GM19395 (cell line): ENCODE data around the gene OR5I1.
"Not testable (repeated sequence)": the region's sequence is repeated elsewhere in the genome, so short reads cannot be mapped to it uniquely, and the experiment has no call there.

Experiments
- ATAC-seq: cut with Tn5 transposase; IDR thresholded peaks from one replicate; pipeline ENCODE4 v1.9.1; 2021; ENCODE audit warnings: mild to moderate bottlenecking, moderate library complexity; ENCODE audit not compliant: unreplicated experiment

OR5I1 gene

GRCh38 chr11:55936300-55936699, at the start of gene OR5I1:
Gene OR5I1 (minus strand): TSS chr11:55936400. CDS start chr11:55936400, 0 bp downstream.
- no peak for ATAC-seq

- no peak for ATAC-seq
Measured at GRCh38 chr11:55970935-55971334, 34.7 kb upstream of the OR5I1 start.

- no peak for ATAC-seq
Measured at GRCh38 chr11:55969845-55970244, 33.6 kb upstream of the OR5I1 start, which contains the start of gene OR10AG1. Gene OR10AG1 (minus strand): TSS chr11:55969945. CDS start chr11:55969907, 38 bp downstream.

- ATAC-seq, result no peak
Measured at GRCh38 chr11:55967914-55968313, 31.7 kb upstream of the OR5I1 start.

- no peak for ATAC-seq
Measured at GRCh38 chr11:55966391-55966790, 30.2 kb upstream of the OR5I1 start.

GRCh38 chr11:55956521-55956920, 20.3 kb upstream of the OR5I1 start:
- no peak for ATAC-seq

- no peak for ATAC-seq
Measured at GRCh38 chr11:55949330-55949729, 13.1 kb upstream of the OR5I1 start.

GRCh38 chr11:55942785-55943392, 6.7 kb upstream of the OR5I1 start:
- ATAC-seq, result no peak

GRCh38 chr11:55920537-55920936, 15.7 kb downstream of the OR5I1 start:
- no peak for ATAC-seq

GRCh38 chr11:55914482-55914881, 21.7 kb downstream of the OR5I1 start, which contains the start of gene OR5W2:
Gene OR5W2 (minus strand): TSS chr11:55914582. CDS start chr11:55914582, 0 bp downstream.
- ATAC-seq, result no peak

- no peak for ATAC-seq
Measured at GRCh38 chr11:55902308-55902707, 33.9 kb downstream of the OR5I1 start.

- no peak for ATAC-seq
Measured at GRCh38 chr11:55895216-55895615, 41.0 kb downstream of the OR5I1 start.

GRCh38 chr11:55885481-55885880, 50.7 kb downstream of the OR5I1 start:
- not testable (repeated sequence) for ATAC-seq
